ENCODE data around the gene BAHD1.

Gene BAHD1

DNA sequence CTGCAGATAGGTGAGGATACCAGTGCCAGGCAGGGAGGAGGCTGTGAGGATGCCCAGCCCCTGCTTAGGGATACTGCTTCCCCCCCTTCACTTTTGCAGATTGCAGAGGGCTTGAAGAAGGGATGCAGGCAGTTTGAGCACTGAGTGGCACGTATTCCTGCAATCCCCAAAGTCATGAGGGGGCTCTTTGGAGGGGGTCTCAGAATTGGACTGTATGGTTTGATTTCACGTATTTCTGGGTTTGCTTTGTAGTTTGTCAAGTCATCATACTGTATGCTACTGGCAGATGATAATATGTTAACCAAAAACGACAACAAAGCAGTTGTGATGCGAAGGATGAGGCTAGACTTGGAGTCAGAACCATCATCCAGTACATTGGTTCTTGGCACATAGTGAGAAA, 58.1 kb downstream of the BAHD1 start:
- DNase-seq (ENCODE audit: low read depth) = no peak

- DNase-seq (ENCODE audit: low read depth) = no peak
Measured at GRCh38 chr15:40499931-40500330, 59.2 kb downstream of the BAHD1 start.

DNA sequence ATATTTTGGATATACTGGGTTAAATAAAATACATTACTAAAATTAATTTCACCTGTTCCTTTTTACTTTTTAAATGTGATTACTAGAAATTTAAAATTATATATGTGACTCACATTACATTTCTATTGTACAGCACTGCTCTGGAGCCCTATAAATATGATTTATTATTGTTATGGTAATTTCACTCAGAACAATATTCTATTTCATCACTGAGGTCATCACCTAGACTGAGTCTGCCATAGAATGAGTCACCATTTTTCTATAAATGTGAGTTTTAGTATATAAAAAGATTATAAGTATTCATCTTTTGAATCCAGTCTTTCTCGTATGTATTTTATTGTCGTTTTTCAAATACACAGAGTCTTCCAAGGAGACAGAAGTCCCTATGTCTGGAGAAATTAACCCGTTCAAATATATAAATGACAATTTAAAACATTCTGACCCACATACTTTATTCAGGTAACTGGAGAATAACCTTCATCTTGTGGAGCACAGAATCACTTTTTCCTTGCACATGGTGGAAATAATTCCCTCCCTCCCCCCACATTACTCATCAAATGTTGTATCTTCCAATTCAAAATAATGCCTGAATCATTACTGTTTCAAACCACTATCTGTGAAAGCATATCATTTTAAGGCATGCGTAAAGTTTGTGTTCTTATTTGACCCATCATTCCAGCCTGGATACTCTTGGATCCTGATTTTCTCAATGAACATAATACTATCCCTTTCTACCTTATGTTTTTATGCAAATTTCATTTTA, 60.0 kb downstream of the BAHD1 start:
- DNase-seq (ENCODE audit: low read depth) = no peak

DNA sequence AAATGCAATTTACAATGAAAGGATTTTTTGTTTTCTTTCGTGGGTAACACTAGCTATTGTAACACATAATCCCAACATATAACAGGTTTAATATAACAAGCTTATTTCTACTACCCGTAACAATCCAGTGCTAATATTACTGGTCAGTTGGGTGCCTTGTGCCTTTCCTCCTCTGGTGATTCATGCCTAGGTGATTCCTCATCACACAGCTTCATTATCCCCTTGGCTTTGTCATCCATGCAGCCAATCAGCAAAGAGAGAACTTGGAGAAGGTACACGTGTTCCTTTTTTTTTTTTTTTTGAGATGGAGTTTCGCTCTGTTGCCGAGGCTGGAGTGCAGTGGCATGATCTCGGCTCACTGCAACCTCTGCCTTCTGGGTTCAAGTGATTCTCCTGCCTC, 60.7 kb downstream of the BAHD1 start:
- no peak for DNase-seq (ENCODE audit: low read depth)

DNA sequence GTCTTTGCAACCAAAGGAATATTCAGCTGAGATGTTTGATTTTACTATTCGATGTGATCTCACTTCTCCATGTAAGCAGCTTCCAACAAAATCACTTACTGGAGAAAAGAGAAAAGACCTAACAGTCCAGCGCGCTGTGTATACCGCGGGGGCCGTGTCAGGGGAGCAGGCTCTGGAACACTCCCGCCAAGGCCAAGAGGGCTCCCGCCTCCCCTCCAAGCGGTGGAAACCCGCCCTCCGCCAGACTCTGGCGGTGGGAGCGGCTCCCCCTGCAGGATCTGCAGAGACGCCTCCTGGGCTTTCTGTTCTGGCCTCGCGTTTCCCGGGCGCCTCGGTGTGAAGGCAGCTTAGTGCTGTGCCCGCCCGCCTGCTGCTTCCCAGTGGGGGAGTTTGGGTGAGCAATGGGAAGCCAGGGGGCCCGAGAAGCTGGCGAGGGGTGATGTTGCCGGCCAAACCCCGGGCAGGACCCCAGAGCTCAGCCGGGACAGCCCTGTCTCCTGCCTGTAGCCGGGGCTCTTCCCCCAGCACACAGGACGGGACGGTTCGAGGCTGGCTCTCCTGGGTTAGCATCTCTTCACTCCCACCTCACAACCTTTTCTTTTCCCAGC, 66.3 kb downstream of the BAHD1 start:
- DNase-seq (ENCODE audit: low read depth) = peak; percentile 40

GRCh38 chr15:40508216-40508615, 67.5 kb downstream of the BAHD1 start:
- DNase-seq (ENCODE audit: low read depth) = no peak

- DNase-seq (ENCODE audit: low read depth) = no peak
Measured at GRCh38 chr15:40510201-40510600, 69.4 kb downstream of the BAHD1 start.

- DNase-seq (ENCODE audit: low read depth) = no peak
Measured at GRCh38 chr15:40511093-40511471, 70.3 kb downstream of the BAHD1 start.

GRCh38 chr15:40511472-40512133, 70.8 kb downstream of the BAHD1 start:
- no peak for DNase-seq (ENCODE audit: low read depth)

- no peak for DNase-seq (ENCODE audit: low read depth)
Measured at GRCh38 chr15:40512440-40512839, 71.7 kb downstream of the BAHD1 start.

GRCh38 chr15:40513609-40514008, 72.9 kb downstream of the BAHD1 start:
- no peak for DNase-seq (ENCODE audit: low read depth)

- DNase-seq (ENCODE audit: low read depth) = no peak
Measured at GRCh38 chr15:40516322-40516721, 75.6 kb downstream of the BAHD1 start.
